HG03469 (cell line): ENCODE measurements around the gene RNF38.
"Not testable (repeated sequence)": the region's sequence is repeated elsewhere in the genome, so short reads cannot be mapped to it uniquely, and the experiment has no call there.

Source experiments
- ATAC-seq: cut with Tn5 transposase; IDR thresholded peaks from one replicate; pipeline ENCODE4 v1.9.1; 2021; ENCODE audit warnings: mild to moderate bottlenecking, moderate library complexity, moderate number of reproducible peaks; ENCODE audit not compliant: unreplicated experiment

Gene RNF38

GRCh38 chr9:36336131-36336907 is 63.8 kb downstream of the RNF38 start:
- no peak for ATAC-seq

- no peak for ATAC-seq
Measured at GRCh38 chr9:36332006-36332405, 68.1 kb downstream of the RNF38 start.

GRCh38 chr9:36328798-36329411 is 71.2 kb downstream of the RNF38 start:
- ATAC-seq, result no peak

GRCh38 chr9:36325081-36325828 is 74.8 kb downstream of the RNF38 start:
- ATAC-seq, result no peak

GRCh38 chr9:36323926-36324325 is 76.1 kb downstream of the RNF38 start:
- ATAC-seq, result no peak

GRCh38 chr9:36322462-36322861 is 77.6 kb downstream of the RNF38 start:
- ATAC-seq, result no peak

GRCh38 chr9:36321903-36322302 is 78.2 kb downstream of the RNF38 start:
- not testable (repeated sequence) for ATAC-seq

GRCh38 chr9:36320466-36320865 is 79.6 kb downstream of the RNF38 start:
- ATAC-seq, result no peak

- ATAC-seq, result no peak
Measured at GRCh38 chr9:36319806-36320205, 80.3 kb downstream of the RNF38 start.

- ATAC-seq, result no peak
Measured at GRCh38 chr9:36319183-36319582, 80.9 kb downstream of the RNF38 start.

GRCh38 chr9:36318212-36318802 is 81.8 kb downstream of the RNF38 start:
- ATAC-seq, result no peak

- no peak for ATAC-seq
Measured at GRCh38 chr9:36317766-36318165, 82.3 kb downstream of the RNF38 start.

- ATAC-seq, result no peak
Measured at GRCh38 chr9:36316611-36317317, 83.3 kb downstream of the RNF38 start.

GRCh38 chr9:36316049-36316448 is 84.0 kb downstream of the RNF38 start:
- ATAC-seq, result no peak

- ATAC-seq, result no peak
Measured at GRCh38 chr9:36315283-36315682, 84.8 kb downstream of the RNF38 start.

GRCh38 chr9:36314740-36315139 is 85.3 kb downstream of the RNF38 start:
- no peak for ATAC-seq

GRCh38 chr9:36306471-36307306 is 93.4 kb downstream of the RNF38 start:
- no peak for ATAC-seq

GRCh38 chr9:36304366-36304765 is 95.7 kb downstream of the RNF38 start:
- ATAC-seq, result not testable (repeated sequence)

- ATAC-seq, result no peak
Measured at GRCh38 chr9:36301227-36301626, 98.8 kb downstream of the RNF38 start.

GRCh38 chr9:36298566-36298965 is 101.5 kb downstream of the RNF38 start:
- no peak for ATAC-seq
